IPS-15b (cell line): ENCODE measurements around the gene PLTP.
"Not testable (repeated sequence)": the region's sequence is repeated elsewhere in the genome, so short reads cannot be mapped to it uniquely, and the experiment has no call there.

ENCODE experiments used
- H3K27me3 ChIP-seq: one replicate; pipeline ENCODE4 v1.6.1; 2013; ENCODE audit warnings: low read length; ENCODE audit not compliant: control insufficient read depth, insufficient read depth
- H3K36me3 ChIP-seq: one replicate; pipeline ENCODE4 v1.6.1; 2013; ENCODE audit warnings: low read length; ENCODE audit not compliant: control insufficient read depth, insufficient read depth
- H3K4me1 ChIP-seq: one replicate; pipeline ENCODE4 v1.6.1; 2013; ENCODE audit warnings: mild to moderate bottlenecking, low read length; ENCODE audit not compliant: control insufficient read depth, insufficient read depth
- H3K4me3 ChIP-seq: one replicate; pipeline ENCODE4 v1.5.1; 2013; ENCODE audit warnings: low read depth, low read length
- H3K9ac ChIP-seq: one replicate; pipeline ENCODE4 v1.6.1; 2013; ENCODE audit warnings: low read depth, mild to moderate bottlenecking, low read length
- H3K9me3 ChIP-seq: one replicate; pipeline ENCODE4 v1.6.1; 2013; ENCODE audit warnings: mild to moderate bottlenecking, low read length; ENCODE audit not compliant: control insufficient read depth, insufficient read depth

Gene PLTP

DNA sequence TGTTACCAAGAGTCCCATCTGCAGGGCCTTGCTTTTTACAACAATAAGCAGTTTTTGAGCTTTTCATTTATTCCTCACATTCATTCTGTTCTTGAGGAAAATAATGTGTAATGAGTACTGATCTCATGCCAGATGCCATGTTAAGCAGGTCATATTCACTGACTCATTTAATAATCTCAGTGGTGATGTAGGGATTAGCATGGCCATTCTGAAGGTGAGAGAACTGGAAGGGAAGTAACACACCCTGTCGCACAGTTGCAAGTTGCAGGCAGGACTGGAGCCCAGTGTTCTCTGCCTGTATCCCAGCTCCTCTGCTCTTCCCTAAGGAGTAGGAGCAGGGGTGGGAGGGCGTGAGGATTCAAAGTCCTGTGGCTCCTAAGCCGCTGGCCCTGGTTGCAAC, 28.1 kb upstream of the PLTP start:
- peaks cover 36% of the 10 kb centered on the region for H3K36me3 ChIP-seq
- H3K9me3 ChIP-seq = no peaks in the 10 kb centered on the region
- no peak overlapping the region for H3K4me3 ChIP-seq
- H3K27me3 ChIP-seq = no peaks in the 10 kb centered on the region
- H3K4me1 ChIP-seq = peaks cover 10% of the 10 kb centered on the region
- no peak overlapping the region for H3K9ac ChIP-seq

GRCh38 chr20:45938727-45939438, 26.9 kb upstream of the PLTP start:
- H3K4me1 ChIP-seq = peaks cover 10% of the 10 kb centered on the region
- H3K36me3 ChIP-seq = peaks cover 27% of the 10 kb centered on the region
- peak overlapping the region; percentile 9 for H3K9ac ChIP-seq
- no peaks in the 10 kb centered on the region for H3K27me3 ChIP-seq
- H3K4me3 ChIP-seq = peak overlapping the region; percentile 23
- H3K9me3 ChIP-seq = no peaks in the 10 kb centered on the region

DNA sequence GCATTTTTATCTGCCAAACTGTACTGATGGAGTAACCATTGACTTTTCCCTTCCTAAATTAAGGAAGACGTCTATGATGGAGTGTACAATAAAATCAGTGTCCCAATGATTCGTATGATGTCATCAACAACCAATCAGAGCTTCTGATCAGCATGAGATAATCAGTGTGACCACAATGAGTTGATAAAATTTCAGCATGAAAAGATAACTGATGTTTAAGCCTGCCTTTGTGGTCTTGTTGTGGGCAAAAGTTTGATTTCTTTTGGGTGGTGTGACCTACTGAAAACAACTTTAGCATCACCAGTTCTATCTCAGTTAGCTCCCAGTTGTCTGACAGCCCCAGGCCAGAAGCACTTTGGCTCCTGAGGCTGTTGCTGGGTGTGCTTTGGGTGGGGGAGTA, 25.8 kb upstream of the PLTP start:
- H3K9me3 ChIP-seq = no peaks in the 10 kb centered on the region
- peak overlapping the region; percentile 16 for H3K9ac ChIP-seq
- H3K36me3 ChIP-seq = peaks cover 18% of the 10 kb centered on the region
- H3K4me3 ChIP-seq = no peak overlapping the region
- H3K27me3 ChIP-seq = no peaks in the 10 kb centered on the region
- peaks cover 14% of the 10 kb centered on the region for H3K4me1 ChIP-seq

DNA sequence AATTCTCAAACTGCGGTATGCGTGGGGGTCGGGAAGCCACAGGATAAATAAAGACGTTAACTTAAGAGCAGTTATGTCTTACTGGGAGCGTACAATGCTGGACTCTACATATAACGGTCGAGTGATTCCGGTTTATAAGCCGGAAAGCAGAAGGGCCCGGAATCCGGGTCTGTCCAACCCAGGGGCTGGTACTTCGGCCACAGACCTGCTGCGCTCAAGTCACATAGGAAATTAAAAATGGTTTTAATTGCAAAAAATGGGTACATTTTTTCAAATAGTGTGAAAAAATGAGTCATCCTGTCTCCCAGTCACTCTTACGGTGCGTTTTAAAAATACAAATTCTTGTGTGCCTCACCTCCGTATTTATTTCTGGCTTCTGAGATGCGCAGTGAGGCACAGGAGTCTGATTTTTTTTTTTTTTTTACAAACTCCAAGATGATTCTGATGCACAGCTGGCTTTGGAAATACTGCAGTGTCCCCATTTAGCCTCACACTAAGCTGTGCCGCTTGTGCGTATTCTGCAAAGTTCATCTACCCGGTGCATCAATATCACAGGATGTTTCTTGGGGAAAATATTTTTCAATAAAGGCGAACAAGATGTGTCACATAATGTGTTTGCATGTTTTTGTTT, 23.6 kb upstream of the PLTP start:
- H3K9ac ChIP-seq = no peak overlapping the region
- peaks cover 10% of the 10 kb centered on the region for H3K36me3 ChIP-seq
- no peaks in the 10 kb centered on the region for H3K9me3 ChIP-seq
- peak overlapping the region; percentile 72 for H3K4me3 ChIP-seq
- H3K4me1 ChIP-seq = peaks cover 14% of the 10 kb centered on the region
- no peaks in the 10 kb centered on the region for H3K27me3 ChIP-seq

DNA sequence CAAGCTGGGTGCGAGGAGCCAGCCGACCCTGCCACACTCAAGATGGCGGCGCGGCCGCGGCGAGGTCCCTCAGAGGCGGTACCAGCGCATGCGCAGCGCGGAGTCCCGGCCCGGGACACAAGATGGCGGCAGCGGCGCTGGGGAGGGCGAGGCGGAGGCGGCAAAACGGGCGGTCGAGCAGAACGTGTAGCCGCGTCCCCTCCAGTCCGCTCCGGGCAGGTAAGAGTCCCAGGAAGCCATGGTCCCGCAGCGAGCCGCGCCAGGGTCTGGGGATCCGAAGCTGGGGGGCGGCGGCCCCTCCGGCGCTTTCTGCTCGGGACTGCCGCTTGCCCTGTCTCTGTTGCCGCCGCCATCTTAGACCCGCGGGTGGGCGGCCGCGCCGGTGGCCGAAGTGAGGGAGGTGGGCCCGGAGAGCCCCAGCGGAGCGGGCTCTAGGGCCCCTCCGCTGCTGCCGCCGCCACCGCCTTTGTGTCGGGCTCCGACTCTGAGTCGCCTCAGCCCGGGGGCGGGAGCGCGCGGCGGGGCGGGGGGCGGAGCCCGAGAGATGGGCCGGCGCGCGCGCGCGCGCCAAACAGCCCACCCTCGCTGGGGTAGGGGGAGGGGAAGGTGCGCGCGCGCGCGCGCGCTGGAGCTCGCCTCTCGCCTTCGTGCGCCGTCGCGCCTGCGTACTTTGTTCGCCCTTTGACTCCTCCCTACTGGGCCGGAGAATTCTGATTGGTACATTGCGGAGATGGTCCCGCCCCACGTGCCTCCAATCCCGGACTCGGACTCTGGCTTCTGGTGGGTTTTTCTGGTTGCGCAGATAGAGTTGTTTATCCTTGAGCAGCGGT, 22.8 kb upstream of the PLTP start, which contains the start of gene PCIF1:
PCIF1 (plus strand) TSS at position 98 of the 830 bp plus-strand sequence. CDS start 4,317 bp downstream, outside the sequence.
- peaks cover 14% of the 10 kb centered on the region for H3K4me1 ChIP-seq

GRCh38 chr20:45934046-45934585, 22.2 kb upstream of the PLTP start:
- peak overlapping the region; percentile 99 for H3K9ac ChIP-seq
- H3K4me3 ChIP-seq = peak overlapping the region; percentile 80
- H3K4me1 ChIP-seq = peaks cover 14% of the 10 kb centered on the region
- H3K27me3 ChIP-seq = no peaks in the 10 kb centered on the region
- H3K36me3 ChIP-seq = no peaks in the 10 kb centered on the region
- no peaks in the 10 kb centered on the region for H3K9me3 ChIP-seq

More for the DNA sequence above, 22.8 kb upstream of the PLTP start, which contains the start of gene PCIF1:
- H3K36me3 ChIP-seq = peaks cover 3% of the 10 kb centered on the region
- peak within 1 kb of the TSS; percentile 99 for H3K9ac ChIP-seq
- H3K27me3 ChIP-seq = no peaks in the 10 kb centered on the region
- H3K4me3 ChIP-seq = peak within 1 kb of the TSS; percentile 80
- no peaks in the 10 kb centered on the region for H3K9me3 ChIP-seq

- Histone ChIP-seq H3K4me1 (peaks cover 12% of the 10 kb centered on the region), H3K4me3 (peak overlapping the region; percentile 80), H3K27me3 (no peaks in the 10 kb centered on the region), H3K9me3 (no peaks in the 10 kb centered on the region), H3K9ac (peak overlapping the region; percentile 99), H3K36me3 (no peaks in the 10 kb centered on the region)
Measured at GRCh38 chr20:45933266-45934045, 21.5 kb upstream of the PLTP start.

GRCh38 chr20:45931680-45932079, 19.7 kb upstream of the PLTP start:
- not testable (repeated sequence) for H3K27me3 ChIP-seq, H3K36me3 ChIP-seq, H3K9me3 ChIP-seq, H3K4me1 ChIP-seq, H3K9ac ChIP-seq, H3K4me3 ChIP-seq

DNA sequence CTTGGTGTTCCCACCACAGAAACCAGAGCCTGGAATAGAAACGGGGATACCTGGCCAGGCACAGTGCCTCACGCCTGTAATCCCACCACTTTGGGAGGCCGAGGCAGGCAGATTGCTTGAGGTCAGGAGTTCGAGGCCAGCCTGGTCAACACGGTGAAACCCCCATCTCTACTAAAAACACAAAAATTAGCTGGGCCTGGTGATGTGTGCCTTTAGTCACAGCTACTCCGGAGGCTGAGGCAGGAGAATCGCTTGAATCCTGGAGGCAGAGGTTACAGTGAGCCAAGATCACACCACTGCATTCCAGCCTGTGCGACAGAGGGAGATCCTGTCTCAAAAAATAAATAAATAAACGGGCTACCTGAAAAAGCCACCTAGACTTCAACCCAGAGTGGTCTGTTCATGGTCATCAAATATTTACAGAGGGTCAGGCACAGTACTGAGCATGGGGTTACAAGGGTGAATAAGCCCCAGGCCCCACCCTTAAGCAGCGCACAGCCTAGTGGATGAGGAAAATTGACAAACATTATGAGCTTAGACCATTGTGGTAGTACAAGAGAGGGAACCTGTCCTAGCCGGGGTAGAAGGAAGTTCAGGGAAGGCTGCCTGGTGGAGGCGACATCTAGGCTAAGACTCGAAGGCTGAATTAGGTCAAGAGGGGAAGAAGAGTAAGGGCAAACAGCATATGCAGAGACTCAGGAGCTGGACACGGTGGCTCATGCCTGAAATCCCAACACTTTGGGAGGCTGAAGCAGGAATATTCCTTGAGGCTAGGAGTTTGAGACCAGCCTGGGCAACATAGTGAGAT, 15.3 kb upstream of the PLTP start:
- Histone ChIP-seq H3K9ac (no peak overlapping the region), H3K9me3 (no peaks in the 10 kb centered on the region), H3K4me1 (peaks cover 2% of the 10 kb centered on the region), H3K36me3 (no peaks in the 10 kb centered on the region), H3K4me3 (no peak overlapping the region), H3K27me3 (no peaks in the 10 kb centered on the region)

DNA sequence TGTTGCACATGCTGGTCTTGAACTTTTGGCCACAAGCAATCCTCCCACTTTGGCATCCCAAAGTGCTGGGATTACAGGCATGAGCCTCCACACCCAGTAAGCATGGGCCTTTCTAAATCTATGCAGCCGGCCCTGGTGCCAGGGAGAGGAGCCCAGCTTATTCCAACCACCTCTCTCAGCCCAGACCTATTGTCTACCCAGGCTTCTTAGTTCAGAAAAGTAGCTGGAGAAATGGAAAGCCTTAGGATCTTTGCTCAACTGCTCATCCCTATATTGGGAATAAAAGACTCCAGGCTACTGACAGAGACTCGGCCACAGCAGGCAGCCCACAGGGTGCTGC, 14.7 kb upstream of the PLTP start:
- Histone ChIP-seq H3K9ac (no peak overlapping the region), H3K27me3 (no peaks in the 10 kb centered on the region), H3K36me3 (no peaks in the 10 kb centered on the region), H3K4me1 (peaks cover 2% of the 10 kb centered on the region), H3K4me3 (no peak overlapping the region), H3K9me3 (no peaks in the 10 kb centered on the region)
